ENCODE results near the gene GASK1A.

GRCh38 chr3:43063114-43063513 is 84.0 kb downstream of the GASK1A start:
- TF ChIP-seq CTCF (IDR thresholded peaks at IDR 0.05) (no peak), POLR2A (IDR thresholded peaks at IDR 0.05) (no peak)
